Measurements from ENCODE around the gene WDR46. TPM values are rescaled to one million over a fixed set of nuclear protein-coding genes. Genes with fewer than 3 reads are reported as not detected.
A peak's percentile ranks its signal among the peaks of the same experiment; 100 is the strongest.

Gene WDR46
- total and polyA plus RNA-seq, 2 of the 13 experiments (the other 11 are each of a cell fraction or from before 2014, with no cell fraction given) = 47.4 to 105 TPM

DNA sequence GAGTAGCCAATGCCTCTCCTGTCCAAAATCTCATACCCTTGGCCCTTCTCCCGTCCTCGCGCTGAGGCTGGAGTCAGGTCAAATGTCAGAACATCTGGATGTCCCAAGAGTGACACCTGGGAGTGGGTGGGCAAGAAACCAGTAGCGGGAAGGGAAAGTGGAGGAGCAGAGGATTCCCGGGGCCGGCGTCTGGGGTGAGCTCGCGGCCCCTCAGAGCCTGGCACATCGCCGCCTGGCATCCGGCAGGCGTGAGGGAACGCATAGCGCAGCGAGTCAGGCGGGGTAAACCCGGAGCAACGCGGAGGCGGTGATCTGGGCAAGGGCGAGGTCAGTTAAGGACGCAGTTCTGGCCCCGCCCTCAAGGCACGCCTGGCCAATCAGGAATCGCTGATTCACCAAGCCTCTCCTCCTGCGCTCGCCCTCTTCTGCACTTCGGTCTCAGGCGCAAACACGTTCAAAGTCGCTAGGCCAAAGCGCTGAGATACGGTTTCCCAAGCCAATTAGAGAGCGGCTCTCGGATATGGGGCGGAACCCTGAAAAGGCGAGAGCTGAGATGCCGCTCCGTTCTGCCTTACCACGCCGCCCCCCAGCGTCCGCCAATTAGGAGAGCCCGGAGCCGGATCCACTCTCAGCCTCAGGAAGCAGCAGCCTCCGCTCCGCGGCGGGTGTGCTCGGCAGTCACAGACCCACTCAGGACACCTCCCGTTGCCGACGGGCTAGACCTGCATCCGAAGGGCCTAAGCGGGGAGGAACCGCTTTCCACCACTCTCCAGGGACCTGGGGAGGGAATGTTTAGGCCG lies 39.9 kb downstream of the WDR46 start (continued):
- TF ChIP-seq, protein P1, sequence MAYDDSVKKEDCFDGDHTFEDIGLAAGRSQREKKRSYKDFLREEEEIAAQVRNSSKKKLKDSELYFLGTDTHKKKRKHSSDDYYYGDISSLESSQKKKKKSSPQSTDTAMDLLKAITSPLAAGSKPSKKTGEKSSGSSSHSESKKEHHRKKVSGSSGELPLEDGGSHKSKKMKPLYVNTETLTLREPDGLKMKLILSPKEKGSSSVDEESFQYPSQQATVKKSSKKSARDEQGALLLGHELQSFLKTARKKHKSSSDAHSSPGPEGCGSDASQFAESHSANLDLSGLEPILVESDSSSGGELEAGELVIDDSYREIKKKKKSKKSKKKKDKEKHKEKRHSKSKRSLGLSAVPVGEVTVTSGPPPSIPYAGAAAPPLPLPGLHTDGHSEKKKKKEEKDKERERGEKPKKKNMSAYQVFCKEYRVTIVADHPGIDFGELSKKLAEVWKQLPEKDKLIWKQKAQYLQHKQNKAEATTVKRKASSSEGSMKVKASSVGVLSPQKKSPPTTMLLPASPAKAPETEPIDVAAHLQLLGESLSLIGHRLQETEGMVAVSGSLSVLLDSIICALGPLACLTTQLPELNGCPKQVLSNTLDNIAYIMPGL (CRISPR knock-in tag; IDR thresholded peaks at IDR 0.05; ENCODE audit: borderline replicate concordance in 1 of 2, low read depth in 1 of 2) = peak; percentile 51 to 74; a peak in 3 of 4 replicates
- TF ChIP-seq ZNF180 (CRISPR knock-in tag; IDR thresholded peaks at IDR 0.05; ENCODE audit: borderline replicate concordance, low read depth) (no peak), POLR2A (IDR thresholded peaks at IDR 0.05; ENCODE audit: insufficient read depth in 1 of 2, low read depth in 2 of 2, low read length in 2 of 2) (peak; percentile 90 to 91), NFE2L1 (CRISPR knock-in tag; IDR thresholded peaks at IDR 0.05; ENCODE audit: borderline replicate concordance) (no peak), TFAP4 (IDR thresholded peaks at IDR 0.05; ENCODE audit: borderline replicate concordance, low read depth) (no peak), ZNF776 (CRISPR knock-in tag; IDR thresholded peaks at IDR 0.05) (peak; percentile 58; the same call in 1 of the 2 replicates), NCOR1 (IDR thresholded peaks at IDR 0.05; ENCODE audit: borderline replicate concordance, low read length) (peak; percentile 90), PRPF4 (IDR thresholded peaks at IDR 0.05; ENCODE audit: low read depth, low read length, poor library complexity, severe bottlenecking) (no peak), TAF1 (CRISPR knock-in tag; IDR thresholded peaks at IDR 0.05) (peak; percentile 85), CEBPB (IDR thresholded peaks at IDR 0.05; ENCODE audit: borderline replicate concordance, low read depth, low read length) (no peak), ZBTB1 (CRISPR knock-in tag; IDR thresholded peaks at IDR 0.05; ENCODE audit: borderline replicate concordance) (no peak), DR1 (CRISPR knock-in tag; IDR thresholded peaks at IDR 0.05) (peak; percentile 86), NR2F6 (IDR thresholded peaks at IDR 0.05) (0 out of 2 replicates have a peak, but pooled peaks have one; percentile 11), NR2F6 (CRISPR knock-in tag; IDR thresholded peaks at IDR 0.05) (peak; percentile 52), KLF13 (CRISPR knock-in tag; IDR thresholded peaks at IDR 0.05) (no peak), PBX2 (CRISPR knock-in tag; IDR thresholded peaks at IDR 0.05) (peak; percentile 83), MAFK (conservative IDR thresholded peaks at IDR 0.05 in 1 of 2, IDR thresholded peaks at IDR 0.05 in 1 of 2; ENCODE audit: low read length in 2 of 2) (peak; percentile 45 to 56), ZNF619 (CRISPR knock-in tag; IDR thresholded peaks at IDR 0.05) (peak; percentile 19; the same call in 1 of the 2 replicates), ZNF512 (CRISPR knock-in tag; IDR thresholded peaks at IDR 0.05) (no peak)
- TF ChIP-seq, protein P2, sequence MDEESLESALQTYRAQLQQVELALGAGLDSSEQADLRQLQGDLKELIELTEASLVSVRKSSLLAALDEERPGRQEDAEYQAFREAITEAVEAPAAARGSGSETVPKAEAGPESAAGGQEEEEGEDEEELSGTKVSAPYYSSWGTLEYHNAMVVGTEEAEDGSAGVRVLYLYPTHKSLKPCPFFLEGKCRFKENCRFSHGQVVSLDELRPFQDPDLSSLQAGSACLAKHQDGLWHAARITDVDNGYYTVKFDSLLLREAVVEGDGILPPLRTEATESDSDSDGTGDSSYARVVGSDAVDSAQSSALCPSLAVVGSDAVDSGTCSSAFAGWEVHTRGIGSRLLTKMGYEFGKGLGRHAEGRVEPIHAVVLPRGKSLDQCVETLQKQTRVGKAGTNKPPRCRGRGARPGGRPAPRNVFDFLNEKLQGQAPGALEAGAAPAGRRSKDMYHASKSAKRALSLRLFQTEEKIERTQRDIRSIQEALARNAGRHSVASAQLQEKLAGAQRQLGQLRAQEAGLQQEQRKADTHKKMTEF (CRISPR knock-in tag; IDR thresholded peaks at IDR 0.05) = peak; percentile 69
- TF ChIP-seq, protein P3, sequence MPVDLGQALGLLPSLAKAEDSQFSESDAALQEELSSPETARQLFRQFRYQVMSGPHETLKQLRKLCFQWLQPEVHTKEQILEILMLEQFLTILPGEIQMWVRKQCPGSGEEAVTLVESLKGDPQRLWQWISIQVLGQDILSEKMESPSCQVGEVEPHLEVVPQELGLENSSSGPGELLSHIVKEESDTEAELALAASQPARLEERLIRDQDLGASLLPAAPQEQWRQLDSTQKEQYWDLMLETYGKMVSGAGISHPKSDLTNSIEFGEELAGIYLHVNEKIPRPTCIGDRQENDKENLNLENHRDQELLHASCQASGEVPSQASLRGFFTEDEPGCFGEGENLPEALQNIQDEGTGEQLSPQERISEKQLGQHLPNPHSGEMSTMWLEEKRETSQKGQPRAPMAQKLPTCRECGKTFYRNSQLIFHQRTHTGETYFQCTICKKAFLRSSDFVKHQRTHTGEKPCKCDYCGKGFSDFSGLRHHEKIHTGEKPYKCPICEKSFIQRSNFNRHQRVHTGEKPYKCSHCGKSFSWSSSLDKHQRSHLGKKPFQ (CRISPR knock-in tag; IDR thresholded peaks at IDR 0.05; ENCODE audit: insufficient replicate concordance) = peak; percentile 56
